Right ventricle myocardium superior (tissue), 1 donor: ENCODE data around the gene ARFGAP3. TPM values are rescaled to one million over a fixed set of nuclear protein-coding genes. Genes with fewer than 3 reads are reported as not detected.

Source experiments
- ATAC-seq: fragments of 200-7000 bp; cut with Tn5 transposase; one replicate; pipeline ENCODE4 v1.9.1; 2020; ENCODE audit warnings: mild to moderate bottlenecking; ENCODE audit not compliant: poor library complexity
- DNase-seq: peaks from one replicate; pipeline ENCODE4 v3.0.0-alpha.2; 2020
- intact Hi-C: fragments of 100-400 bp; cut with DNase I; formaldehyde crosslinking; loops from one replicate; pipeline ENCODE4 v1.11.2; 2022
- total RNA-seq: library from RNA; stranded (reverse); fragmentation: NEBNext Ultra II Directional; extraction: Animal tissue kit (Norgen Biotek cat#: 25700); gene quantifications from one replicate; pipeline ENCODE4 v1.2.1, GENCODE V29; 2021
- donor health status: DM: no; HTN: yes; CAD: no; lungs with severe emphysema.

Gene ARFGAP3
- total RNA-seq, 1 donor from 2014 or later = 22.4 TPM

DNA sequence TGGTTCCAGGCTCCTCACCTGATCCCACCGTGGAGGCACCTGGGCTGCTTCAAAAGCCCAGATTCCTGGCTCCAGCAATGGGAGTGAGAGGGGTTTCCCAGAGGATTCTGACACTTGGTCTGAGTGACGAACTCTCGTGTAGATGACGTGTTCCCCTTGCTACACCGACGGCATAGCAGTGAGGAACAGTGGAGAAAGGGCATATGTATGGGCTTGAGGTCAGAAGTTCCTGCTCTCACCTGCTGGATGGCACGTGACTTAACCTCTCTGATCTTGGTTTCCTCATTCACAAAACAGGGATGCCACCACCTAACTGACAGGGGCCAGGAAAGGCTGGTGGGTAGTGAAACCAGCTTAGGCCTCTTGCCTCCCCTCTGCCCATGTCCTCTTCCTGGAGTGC, 30.0 kb upstream of the ARFGAP3 start:
- DNase-seq (no peak), ATAC-seq (no peak)
- intact Hi-C loops = no loop called here

DNA sequence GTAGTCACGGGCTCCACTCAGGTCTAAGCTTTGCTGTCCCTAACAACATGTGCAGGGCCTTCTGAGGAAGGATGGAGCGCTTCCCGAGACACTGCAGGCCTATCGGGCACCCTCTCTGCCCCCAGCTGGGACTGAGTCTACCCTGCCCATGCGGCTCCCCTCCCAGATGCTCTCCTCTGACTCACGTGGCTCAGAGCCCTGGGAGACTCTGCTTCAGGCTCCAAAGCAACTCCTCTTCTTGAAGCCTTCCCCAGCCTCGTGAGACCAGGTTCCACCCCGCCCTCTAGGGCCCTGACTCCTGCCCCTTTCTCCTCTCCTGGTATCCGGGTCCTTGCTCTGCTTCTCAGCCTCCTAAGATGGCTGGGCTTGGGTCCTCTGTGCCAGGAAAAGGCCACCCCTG, 28.4 kb upstream of the ARFGAP3 start:
- DNase-seq = no peak
- intact Hi-C loops = no loop called here
- no peak for ATAC-seq

DNA sequence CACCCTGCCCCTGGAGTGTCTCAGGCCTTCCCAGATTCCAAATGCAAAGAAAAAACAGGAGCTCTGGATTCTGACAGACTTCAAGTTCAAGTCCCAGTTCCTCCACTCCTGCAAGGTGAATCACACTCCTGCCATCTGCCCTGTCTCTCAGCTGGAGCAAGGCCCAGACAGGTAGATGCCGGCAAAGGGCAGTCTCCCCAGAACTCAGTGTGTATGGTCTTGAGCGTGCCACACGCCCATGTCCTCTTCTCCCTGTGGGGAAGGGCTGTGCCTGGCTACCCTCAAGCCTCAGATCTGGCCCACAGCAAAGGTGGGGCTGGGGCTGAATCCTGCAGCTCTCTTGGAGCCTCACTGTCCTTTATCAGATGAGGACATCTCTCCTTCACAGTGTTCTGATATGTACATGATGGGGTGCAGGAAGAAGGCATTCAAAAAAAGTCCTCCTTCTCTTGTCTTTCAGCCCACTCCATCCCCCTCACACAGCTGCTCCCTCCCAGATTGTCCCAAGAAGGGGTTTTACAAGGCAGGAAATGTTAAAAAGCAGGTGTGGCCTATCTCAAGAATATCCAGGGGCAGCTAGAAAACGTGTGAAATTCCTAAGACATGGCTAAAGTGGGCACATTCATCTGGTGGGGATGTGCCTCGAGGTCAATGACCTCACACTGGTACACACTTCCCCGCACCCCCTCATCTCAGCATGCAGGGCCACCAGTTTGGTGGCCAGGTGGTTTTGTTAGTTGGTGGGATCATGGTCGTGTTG, 27.7 kb upstream of the ARFGAP3 start:
- intact Hi-C loops = no loop called here
- no peak for DNase-seq
- no peak for ATAC-seq

DNA sequence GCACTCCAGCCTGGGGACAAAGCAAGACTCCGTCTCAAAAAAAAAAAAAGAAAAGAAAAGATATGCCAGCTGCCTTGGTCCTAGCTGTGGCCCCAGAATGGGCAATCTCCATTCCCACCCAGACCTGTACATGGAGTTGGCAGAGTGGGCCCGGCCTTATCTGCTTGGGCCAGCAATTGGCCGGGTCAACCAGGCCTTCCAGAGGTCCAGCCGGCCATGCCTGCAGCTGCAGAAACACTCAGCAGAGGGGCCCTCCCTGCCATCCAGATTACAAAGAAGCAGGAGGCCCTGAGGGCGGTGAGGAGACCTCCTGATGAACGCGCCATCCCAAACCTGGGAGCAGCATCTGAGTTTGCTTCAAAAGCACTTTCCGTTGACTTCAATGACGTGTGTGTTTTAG, 26.9 kb upstream of the ARFGAP3 start:
- intact Hi-C loops = no loop called here
- no peak for ATAC-seq

DNA sequence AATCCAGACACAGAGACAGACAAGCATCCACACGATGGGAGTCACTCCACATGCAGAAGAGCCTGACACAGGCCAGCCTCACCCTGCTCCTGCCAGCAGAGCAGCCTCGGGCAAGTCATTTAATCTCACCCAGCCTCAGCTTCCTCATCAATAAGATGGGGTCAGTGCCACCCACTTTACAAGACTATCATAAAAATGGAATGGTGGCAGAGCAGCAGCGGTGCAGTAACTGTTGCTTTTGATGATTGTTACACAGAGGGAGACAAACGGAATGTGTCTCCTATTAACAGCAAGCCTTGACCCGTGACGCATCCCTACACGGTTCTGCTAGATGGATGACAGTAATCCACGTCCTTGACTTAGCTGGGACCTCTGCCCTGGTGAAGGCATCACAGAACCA, 26.0 kb upstream of the ARFGAP3 start:
- ATAC-seq = no peak
- no peak for DNase-seq
- intact Hi-C loops = no loop called here

More for the DNA sequence above, 26.9 kb upstream of the ARFGAP3 start:
- DNase-seq = no peak

DNA sequence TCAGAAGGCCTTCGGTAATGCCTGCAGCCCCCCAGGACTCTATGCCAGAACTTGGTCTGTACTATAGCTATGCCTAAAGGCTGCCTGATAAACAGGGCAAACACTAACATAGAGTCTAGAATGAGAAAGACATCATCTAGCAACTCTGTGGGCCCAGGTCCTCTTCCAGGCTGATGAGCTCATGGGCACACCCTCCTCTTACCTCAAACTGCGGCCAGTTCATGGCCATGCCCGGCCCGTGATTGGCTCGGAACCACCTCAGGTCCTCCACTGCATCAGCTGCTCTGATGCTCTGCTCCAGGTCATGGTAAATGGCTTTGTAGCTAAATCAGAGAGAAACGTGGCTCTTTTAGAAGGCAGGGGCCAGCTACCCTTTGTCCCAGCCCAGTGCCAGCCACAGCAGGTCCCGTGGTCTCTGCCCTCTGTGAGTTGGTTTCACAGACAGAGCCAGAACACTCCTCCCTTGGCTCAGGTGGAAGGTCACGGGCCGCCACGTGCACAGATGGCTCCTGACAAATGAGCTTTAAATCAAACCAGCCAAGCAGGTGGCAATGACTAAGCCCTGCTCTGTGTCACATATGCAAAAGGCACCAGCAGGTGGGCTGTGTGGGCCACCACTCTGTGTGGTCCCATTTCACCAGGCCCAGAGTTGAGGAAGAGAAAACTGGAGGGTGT, 25.0 kb upstream of the ARFGAP3 start:
- intact Hi-C loops = no loop called here
- DNase-seq (peak; percentile 55), ATAC-seq (peak; percentile 48)

DNA sequence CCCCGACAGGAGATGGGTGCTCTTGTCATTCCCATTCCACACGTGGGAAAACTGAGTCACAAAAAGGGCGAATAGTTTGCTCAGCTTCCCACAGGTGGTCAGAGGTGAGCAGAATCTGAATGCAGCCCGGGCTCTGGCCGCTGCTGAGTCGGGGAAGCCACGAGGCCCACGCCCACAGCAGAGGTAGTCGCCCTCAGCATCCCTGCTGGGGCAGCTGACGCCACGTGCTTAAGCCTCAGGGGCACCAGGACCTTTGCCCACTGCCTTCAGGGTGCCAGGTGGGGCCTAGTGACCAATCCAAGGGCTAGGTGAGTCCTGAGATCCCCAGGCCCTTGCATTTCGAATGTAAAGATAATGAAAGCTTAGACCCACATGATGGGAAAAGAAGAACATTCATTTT, 24.2 kb upstream of the ARFGAP3 start:
- DNase-seq (no peak), ATAC-seq (no peak)
- intact Hi-C loops = no loop called here

DNA sequence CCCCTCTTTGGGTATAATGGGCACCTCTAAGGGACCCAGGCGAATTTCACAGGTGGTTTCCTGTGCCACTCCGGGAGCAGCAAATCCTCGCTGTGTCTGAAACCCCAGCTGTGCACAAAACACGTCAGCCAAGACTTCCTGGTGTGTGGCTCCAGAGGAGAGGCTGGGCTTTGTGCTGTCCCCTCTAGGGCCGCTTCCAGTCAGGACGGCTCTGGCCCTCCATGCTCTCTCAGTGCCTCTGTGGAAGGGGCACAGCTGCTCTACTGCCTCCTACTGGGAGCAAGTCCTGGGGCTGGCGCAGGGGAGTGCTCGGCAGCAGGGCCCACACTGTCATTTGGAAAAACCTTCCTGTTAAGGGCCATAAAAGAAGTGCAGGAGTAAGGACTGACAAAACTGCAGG, 23.7 kb upstream of the ARFGAP3 start:
- ATAC-seq (no peak), DNase-seq (no peak)
- intact Hi-C loops = no loop called here

DNA sequence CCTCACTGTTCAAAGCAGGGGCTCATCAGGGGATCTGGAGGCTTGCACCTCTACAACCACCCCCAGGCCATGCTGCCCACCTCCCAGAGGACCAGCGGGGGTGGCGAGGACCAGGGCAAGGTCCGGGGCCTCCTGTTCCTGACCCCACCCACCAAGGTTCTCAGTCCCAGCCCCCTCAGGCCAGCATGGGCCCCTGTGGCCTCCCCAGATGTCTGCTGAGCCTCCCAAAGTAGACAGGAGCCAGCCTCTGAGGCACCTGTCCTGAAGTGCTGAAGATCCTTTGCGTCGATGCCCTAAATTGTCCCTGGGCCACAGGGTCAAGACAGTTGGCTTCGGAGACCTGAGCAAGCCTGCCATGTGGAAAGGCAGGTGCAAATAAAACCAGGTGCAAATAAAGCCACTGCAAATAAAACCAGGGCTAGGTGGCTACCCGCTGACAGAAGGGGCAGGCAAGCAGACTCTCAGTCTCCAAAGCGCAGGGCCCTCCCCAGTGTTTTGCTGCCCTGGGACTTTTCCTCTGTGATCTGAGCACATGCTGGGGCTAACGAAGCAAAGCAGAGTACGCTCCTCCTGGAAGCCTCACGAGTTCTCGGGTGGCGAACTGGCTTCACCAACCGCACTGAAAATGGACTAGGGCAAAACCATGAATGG, 22.4 kb upstream of the ARFGAP3 start:
- intact Hi-C loops = loop anchor here (10.0 kb wide), 1 partner anchor 215 kb away; no protein-coding TSS in a partner anchor
- DNase-seq (no peak), ATAC-seq (no peak)

DNA sequence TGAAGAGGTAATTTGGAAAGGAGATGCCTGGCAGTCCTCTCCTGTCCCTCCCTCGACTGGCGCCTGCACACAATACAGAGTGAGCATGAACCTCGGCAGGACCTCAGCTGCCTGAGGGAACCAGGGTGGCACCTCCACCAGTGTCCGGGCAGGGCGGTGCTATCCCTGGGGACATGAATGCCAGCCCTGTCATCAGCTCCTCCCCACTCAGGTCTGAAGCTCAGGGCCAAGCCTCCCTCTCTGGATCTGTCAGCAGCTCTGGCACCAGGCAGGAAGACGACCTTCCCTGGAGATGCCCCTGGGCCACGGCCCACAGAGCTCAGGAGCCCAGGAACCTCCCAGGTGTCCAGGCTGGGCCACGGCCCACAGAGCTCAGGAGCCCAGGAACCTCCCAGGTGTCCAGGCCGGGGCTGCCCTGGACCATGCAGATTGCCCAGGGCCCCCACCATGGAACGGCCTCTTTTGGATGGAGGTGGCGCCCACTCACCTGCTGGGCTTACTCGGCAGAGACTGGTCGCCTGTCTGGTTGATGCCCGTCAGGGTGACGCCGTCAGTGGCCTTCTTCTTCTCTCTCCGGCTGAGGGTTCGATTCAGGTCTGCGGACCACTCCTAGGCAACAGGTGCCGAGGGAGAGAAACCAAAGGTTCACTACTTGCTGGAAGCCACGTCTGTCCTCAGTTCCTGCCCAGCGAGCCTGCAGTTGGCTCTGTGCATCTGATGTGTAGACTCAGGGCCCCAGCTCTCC, 21.7 kb upstream of the ARFGAP3 start:
- peak; percentile 67 for DNase-seq
- ATAC-seq = peak; percentile 73
- intact Hi-C loops = loop anchor here (10.0 kb wide), 1 partner anchor 216 kb away; no protein-coding TSS in a partner anchor

DNA sequence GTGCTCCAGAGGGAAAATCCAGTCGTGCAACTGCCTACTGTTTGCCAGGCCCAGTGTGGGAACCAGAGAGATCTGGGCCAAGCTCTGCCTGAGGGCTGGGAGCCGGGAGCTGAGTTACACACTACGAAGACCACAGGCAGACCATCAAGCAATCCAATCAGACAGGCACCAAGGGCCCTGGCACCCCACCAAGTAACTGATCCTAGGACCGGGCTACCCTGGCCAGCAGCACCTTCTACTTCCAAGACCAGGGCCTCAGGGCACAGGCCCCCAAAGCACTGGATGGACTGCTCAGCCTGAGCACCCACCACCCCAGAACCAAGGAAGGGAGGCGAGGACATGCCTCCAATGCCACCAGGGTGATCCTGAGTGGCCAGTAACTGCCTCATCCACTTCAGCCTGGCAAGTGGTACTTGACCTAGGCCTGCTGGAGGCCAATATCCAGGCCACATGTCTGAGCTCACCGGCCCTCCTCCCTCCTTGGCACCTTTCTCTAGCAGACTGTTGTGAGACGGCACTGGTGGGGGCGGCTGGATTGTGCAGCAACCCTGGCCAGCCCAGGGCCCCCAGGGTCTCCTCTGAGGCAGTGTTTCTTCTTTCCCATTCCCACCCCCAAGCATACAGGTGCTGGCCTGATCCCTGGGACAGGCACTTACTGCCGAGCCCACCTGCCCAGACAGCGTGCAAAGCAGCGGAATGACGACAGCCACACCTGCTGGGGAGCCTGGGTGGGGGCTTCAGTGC, 20.7 kb upstream of the ARFGAP3 start:
- intact Hi-C loops = loop anchor here (10.0 kb wide), 1 partner anchor 217 kb away; no protein-coding TSS in a partner anchor
- DNase-seq (no peak), ATAC-seq (peak; percentile 23)

DNA sequence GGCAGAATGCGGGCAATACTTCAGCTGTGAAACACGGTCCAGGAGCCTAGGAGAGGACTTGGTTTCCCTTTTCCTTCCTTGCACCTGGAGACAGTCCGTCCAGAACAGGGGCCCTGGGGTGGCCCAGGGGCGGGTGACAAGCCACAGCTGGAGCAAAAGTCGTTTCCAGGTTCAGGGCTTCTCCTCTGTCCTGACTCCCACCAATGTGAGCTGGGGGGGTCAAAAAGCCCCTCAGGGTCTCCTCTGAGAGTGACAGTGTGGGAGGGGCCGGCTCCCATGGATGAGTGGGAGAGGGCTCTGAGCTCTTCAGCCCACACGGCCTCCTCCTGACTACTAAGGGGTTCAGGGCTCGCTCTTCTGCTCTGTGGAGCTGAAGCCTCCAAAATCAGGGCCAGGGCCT, 20.1 kb upstream of the ARFGAP3 start:
- no peak for ATAC-seq
- DNase-seq = no peak

DNA sequence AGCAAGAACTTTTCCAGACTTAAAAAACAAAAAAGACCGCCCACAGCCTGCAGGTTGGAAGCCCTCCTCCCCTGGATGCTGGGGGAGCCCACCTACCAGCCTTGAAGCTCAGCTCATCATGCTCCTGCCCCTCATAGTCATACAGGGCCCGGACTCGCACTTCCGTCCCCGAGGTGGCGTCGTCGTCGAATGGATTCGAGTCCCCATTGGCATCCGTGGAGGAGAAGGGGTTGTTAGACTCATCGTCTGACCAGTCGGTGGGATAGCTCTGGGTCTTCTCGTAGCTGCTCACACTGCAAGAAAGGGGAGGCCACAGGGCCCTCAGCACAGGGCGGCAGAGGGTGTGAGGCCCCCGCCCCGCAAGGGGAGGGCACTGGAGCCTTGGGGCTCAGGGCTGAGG, 19.0 kb upstream of the ARFGAP3 start:
- intact Hi-C loops = loop anchor here (10.0 kb wide), 1 partner anchor 219 kb away; no protein-coding TSS in a partner anchor
- DNase-seq (no peak), ATAC-seq (no peak)

More for the DNA sequence above, 20.1 kb upstream of the ARFGAP3 start:
- intact Hi-C loops = loop anchor here (10.0 kb wide), 1 partner anchor 218 kb away; no protein-coding TSS in a partner anchor

DNA sequence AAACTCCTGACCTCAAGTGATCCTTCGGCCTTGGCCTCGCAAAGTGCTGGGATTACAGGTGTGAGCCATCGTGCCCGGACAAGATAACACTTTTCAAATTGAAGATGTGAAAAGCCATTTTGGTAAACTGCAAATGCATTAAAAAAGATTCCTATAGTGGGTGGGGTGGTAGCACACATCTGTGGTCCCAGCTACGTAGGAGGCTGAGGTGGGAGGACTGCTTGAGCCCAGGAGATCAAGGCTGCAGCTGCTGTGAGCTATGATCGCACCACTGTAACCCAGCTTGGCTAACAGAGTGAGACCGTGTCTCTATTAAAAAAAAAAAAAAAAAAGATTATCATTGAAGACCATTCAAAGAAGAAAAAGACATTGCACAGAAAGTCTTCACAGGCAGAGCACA, 16.9 kb upstream of the ARFGAP3 start:
- intact Hi-C loops = loop anchor here (10.0 kb wide), 1 partner anchor 221 kb away; no protein-coding TSS in a partner anchor
- DNase-seq (no peak), ATAC-seq (no peak)

DNA sequence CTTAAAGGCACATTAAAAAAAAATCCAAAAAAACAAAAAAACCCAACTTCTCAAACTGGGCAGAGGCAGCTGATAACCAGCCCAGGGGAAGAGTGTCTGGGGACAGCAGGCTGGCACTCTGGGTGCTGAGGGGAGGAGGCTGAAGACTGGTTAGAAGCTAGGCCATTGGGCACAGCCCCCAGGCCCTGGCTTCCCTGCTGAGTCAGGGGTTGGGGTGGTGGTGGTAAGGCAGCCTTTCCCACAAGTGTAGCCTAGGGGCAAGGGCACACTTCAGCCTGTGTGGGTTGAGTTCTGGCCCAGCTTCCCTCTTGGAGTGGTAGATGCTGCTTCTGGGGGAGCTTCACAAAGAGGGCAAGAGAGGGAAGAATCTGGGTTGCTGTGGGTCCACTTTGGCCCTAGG, 16.3 kb upstream of the ARFGAP3 start:
- no peak for ATAC-seq
- intact Hi-C loops = loop anchor here (10.0 kb wide), 1 partner anchor 221 kb away; no protein-coding TSS in a partner anchor
- no peak for DNase-seq

DNA sequence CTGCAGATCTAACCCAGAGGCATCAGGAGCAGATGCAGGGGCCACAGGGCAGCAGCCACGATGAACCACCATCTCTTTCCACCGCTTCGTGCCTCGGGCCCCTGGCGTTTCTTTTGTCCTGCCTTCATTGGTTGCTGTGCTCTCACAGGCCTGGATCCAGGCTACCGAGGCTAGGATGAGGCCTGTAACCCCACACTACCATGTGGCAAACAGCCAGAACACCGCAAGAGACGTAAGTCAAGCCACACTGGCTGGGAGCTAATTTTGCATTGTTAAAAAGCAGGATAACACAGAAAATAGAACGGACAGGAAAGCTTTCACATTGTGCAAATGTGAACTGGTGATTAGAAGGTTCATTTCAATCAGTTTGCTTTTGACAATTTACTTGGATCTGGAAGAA, 15.7 kb upstream of the ARFGAP3 start:
- ATAC-seq = no peak
- intact Hi-C loops = loop anchor here (10.0 kb wide), 1 partner anchor 222 kb away; no protein-coding TSS in a partner anchor
- DNase-seq = no peak

DNA sequence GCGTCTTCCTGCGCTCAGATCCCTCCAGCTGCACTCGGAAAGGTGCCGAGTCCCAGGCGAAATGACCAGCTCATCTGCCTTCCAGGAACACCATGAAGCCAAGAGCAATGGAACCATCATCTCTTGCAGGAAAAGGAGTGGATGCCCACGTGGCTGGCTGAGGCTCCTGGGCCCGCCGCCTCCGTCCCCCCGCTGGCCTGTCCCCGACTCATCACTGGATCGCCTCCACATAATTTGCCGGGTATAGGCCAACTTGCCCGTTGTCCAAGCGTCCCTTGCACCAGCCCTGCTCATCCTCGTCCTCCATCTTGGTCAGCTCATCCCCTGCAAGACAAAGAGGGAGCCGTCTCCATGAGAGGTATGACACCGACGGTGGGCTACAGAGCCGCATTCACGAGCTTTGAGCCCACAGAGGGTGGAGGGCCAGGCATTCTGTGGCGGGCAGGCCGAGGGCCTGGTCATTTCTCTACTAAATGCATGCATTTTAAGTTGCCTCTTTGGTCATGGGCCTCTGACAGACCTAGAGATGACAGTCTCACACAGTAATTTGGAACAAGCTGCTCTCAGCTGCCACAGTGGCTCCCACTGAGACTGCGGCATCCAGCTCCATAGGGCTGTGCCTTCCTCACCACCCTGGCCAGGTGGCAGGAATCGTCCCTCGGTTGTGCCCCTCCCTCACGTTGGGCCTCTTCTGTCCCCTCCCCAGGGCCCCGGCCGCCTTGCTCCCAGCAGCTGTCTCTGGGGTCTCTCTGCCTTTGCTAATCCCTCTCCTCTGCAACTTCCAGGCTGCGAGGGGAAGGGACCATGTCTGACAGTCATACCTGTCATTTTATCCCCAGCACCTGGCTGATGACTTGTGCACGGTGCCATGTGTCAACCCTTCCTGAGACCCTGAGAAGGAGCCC, 14.3 kb upstream of the ARFGAP3 start:
- intact Hi-C loops = loop anchor here (10.0 kb wide), 1 partner anchor 223 kb away; no protein-coding TSS in a partner anchor
- DNase-seq = no peak
- ATAC-seq = no peak
